Bone marrow (tissue), 2 donors: ENCODE data around the gene LGR5.

Experiments
- DNase-seq, 2 donors: peaks; one replicate each; lab custom pipeline; 2025; lab: John Stamatoyannopoulos, UW

Gene LGR5, protein sequence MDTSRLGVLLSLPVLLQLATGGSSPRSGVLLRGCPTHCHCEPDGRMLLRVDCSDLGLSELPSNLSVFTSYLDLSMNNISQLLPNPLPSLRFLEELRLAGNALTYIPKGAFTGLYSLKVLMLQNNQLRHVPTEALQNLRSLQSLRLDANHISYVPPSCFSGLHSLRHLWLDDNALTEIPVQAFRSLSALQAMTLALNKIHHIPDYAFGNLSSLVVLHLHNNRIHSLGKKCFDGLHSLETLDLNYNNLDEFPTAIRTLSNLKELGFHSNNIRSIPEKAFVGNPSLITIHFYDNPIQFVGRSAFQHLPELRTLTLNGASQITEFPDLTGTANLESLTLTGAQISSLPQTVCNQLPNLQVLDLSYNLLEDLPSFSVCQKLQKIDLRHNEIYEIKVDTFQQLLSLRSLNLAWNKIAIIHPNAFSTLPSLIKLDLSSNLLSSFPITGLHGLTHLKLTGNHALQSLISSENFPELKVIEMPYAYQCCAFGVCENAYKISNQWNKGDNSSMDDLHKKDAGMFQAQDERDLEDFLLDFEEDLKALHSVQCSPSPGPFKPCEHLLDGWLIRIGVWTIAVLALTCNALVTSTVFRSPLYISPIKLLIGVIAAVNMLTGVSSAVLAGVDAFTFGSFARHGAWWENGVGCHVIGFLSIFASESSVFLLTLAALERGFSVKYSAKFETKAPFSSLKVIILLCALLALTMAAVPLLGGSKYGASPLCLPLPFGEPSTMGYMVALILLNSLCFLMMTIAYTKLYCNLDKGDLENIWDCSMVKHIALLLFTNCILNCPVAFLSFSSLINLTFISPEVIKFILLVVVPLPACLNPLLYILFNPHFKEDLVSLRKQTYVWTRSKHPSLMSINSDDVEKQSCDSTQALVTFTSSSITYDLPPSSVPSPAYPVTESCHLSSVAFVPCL

DNA sequence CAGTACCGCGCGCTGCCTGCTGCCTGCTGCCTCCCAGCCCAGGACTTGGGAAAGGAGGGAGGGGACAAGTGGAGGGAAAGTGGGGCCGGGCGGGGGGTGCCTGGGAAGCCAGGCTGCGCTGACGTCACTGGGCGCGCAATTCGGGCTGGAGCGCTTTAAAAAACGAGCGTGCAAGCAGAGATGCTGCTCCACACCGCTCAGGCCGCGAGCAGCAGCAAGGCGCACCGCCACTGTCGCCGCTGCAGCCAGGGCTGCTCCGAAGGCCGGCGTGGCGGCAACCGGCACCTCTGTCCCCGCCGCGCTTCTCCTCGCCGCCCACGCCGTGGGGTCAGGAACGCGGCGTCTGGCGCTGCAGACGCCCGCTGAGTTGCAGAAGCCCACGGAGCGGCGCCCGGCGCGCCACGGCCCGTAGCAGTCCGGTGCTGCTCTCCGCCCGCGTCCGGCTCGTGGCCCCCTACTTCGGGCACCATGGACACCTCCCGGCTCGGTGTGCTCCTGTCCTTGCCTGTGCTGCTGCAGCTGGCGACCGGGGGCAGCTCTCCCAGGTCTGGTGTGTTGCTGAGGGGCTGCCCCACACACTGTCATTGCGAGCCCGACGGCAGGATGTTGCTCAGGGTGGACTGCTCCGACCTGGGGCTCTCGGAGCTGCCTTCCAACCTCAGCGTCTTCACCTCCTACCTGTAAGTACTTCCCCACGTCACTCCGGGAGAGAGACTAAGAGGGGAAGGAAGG, at the start of gene LGR5:
Gene LGR5 (plus strand): TSS at position 186 of the 732 bp plus-strand sequence. CDS start 283 bp downstream, at position 469.
- no peak for DNase-seq

DNA sequence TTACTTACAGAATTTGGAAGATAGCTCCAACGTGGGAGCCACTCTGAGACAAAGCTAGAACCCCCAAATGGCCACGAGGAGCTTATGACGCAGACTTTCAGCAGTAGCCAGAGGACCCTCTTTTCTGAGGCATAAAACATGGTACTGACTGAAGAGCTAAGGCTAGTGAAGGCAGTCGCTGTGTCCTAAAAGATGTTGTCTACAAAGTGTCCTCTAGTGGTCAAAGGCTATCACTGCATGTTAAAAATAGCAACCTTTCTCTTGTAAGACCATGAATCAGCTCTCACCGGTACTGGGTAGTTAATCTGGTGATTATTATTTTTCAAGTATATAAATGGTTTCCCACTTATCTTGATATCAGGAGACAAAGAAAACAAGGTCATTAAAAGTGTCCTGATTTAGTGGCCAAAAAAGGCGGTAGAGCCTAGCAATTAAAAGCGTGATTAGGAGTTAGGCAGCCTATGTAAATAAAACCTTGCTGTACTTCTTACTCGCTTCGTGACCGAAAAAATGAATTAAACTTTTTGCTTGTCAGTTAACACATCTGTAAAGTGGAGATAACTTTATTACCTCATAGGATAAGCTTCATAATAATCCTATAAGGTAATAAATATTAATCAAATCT, 47.0 kb upstream of the LGR5 start:
- peak in 1 of 2 donors; percentile 49 for DNase-seq

DNA sequence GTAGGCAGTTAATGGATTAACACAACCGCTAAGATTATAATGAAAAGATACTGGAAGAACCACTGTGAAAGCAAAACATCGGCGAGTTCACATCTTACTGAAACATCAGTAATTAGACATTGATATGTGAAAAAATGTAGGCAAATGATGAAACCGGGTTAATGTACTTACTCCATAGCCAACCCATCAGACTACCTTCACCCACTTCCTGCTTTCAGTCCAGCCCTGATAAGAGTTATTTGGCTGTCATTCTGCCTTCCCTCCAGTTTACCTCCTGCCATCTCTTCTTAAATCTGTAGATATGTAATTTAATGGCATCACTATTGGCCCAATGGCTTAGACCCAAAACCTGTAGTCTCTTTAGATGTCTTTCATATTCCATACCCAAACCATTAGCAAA, 46.0 kb upstream of the LGR5 start:
- no peak for DNase-seq

DNA sequence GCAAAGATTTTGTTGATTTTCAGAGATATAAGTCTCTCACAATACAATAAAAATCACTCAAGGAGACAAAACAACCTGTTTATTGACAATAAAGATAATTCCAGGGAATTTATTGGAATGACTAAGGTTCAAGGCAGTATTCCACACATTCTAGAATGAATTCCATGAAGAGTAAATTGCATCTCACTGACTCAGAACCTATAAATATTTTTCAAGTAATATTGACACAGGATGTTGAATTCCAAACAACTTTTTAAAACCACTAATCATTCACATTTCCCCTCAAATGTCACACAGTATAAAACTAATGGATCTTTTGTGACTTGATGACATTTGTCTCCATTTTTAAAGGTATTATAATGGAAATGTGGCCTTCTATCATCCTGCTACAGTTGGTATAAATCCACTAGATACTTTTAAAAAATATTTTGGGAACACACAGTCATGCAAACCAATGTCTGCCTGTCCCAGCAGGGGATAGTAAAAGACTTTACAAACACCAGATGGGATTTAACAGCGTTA, 42.1 kb upstream of the LGR5 start:
- no peak for DNase-seq

DNA sequence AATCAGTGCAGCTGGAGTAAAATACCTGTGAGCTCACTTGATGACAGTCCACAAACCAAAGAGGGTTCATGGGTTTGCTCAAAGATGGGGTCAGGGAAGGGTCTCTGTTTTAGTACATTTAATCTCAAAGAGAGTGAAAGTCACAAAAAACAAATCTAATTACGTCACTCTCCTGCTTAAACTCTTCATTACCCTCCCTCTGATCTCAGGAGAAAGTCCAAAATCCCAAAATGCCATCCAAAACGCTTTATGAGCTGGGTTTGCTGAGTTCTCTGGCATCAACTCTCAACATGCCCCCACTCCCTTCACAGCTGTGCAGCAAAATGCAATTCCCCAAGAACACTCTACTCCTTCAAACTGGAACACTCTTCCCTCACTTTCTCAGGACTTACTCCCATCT, 40.4 kb upstream of the LGR5 start:
- no peak for DNase-seq

DNA sequence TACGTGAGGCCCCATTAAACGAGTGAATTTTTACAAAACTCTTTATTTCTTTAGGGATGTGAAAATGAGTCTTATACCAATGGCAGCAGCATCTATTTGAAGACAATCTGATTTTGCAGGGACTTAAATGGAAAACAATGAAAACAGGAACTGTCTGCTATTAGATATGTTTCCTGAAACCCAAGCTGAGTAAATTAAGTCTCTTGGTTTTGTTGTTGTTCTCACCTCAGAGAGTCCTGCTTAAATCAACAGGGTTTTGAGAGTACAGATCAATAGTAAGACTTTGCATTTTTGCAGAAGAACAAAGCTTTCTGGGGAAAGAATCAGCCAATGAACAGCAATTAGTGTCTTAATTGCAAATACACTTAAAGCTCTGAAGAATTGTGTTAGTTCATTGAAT, 39.1 kb upstream of the LGR5 start:
- no peak for DNase-seq

DNA sequence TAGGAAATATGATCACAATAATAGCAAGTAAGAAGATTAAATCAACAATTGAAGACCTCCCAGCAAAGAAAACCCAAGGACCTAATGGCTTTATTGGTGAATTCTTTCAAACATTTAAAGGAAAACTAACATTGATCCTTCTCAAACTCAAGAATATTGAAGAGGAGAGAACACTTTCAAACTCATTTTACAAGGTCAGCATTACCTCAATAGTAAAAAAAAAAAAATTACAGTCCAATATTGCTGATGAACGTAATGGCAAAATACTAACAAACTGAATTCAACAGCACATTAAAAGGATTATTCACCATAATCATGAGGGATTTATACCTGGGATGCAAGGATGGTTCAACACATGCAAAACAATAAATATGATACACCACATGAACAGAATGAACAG, 33.7 kb upstream of the LGR5 start:
- DNase-seq, result no peak

DNA sequence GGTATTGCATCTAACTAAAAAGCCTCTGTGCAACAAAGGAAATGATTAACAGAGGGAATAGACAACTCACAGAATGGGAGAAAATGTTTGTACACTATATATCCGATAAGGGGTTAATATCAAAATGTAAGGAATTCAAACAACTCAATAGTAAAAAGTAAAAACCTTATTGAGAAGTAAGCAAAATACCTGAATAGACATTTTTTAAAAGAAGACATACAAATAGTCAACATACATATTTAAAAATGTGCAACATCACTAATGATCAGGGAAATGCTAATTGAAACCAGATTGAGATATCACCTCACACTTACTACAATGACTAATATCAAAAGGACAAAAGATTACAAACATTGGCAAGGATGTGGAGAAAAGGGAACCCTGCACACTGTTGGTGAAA, 31.9 kb upstream of the LGR5 start:
- DNase-seq, result no peak

DNA sequence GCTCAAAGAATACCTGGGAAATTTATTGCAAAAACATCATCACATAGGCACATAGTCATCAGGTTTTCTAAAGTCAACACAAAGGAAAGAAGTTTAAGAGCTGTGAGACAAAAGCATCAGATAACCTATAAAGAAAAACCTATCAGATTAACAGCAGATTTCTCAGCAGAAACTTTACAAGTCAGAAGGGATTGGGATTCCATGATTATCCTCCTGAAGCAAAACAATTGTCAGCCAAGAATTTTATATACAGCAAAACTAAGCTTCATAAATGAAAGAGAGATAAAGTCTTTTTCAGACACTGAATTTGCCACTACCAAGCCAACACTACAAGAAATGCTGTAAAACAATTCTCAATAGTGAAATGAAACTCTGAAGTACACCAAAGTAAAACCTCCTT, 28.8 kb upstream of the LGR5 start:
- DNase-seq, result no peak

DNA sequence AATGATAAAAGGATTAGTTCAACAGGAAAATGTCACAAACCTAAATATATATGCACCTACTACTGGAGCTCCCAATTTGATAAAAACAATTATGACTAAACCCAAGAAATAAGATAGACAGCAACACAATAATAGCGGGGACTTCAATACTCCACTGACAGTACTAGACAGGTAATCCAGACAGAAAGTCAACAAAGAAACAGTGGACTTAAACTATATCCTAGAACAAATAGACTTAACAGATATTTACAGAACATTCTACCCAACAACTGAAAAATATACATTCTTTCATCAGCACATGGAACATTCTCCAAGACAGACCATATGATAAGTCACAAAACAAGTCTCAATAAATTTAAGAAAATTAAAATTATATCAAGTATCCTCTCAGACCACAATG, 28.0 kb upstream of the LGR5 start:
- no peak for DNase-seq

DNA sequence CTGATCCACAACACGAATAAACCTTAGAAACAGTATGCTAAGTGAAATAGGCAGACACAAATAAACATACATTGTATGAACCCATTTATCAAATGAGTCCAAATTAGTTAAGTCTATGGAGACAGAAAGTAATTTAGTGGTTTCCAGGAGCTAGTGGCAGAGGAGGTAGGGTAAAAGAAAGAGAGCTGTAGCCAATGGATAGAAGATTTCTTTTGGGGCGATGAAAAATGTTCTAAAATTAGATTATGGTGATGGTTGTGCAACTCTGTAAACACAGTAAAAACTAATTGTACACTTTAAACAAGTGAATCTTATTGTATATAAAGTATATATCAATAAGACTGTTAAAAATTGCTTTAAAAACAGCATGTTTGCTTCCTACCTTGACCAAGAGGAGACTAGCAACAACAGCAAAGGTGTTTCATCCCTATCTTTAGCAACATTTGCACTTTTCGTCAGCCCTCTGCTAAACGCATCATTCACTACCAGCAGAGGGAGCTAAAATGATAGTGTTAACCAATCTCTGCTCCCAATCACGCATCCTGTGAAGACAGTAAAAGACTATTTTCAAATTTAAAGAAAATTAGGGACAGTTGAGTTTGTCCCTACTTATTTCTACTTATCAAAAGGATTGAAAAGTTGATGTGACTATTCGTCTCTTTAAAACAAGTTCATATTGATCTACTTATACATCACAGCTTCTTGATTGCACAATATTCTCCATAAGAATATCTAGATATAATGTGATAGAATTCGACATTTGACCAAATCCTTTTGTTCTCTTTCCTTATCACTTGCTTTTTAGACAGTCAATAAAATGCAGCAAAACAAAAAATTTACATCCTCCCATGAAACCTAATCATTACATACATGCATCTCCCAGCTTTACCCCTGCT, 24.0 kb upstream of the LGR5 start:
- peak in 1 of 2 donors; percentile 17 for DNase-seq

DNA sequence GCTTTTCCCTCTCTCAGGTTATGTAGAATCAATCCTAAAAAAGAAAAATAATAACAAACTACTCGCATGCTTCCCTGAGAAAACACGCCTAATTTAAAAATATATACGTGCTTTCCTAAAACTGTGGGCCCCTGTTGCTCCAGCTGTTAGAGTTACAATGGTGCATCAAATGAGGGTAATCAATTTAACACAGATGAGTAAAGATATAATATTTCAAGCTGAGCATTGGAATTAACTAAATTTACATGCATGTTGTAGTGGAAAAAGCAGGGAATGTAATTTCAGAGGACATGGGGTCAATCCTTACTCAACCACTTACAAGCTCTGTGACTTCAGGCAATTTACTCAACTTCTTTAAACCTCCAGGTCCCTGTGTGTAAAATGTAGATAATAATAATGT, 22.4 kb upstream of the LGR5 start:
- DNase-seq, result no peak

DNA sequence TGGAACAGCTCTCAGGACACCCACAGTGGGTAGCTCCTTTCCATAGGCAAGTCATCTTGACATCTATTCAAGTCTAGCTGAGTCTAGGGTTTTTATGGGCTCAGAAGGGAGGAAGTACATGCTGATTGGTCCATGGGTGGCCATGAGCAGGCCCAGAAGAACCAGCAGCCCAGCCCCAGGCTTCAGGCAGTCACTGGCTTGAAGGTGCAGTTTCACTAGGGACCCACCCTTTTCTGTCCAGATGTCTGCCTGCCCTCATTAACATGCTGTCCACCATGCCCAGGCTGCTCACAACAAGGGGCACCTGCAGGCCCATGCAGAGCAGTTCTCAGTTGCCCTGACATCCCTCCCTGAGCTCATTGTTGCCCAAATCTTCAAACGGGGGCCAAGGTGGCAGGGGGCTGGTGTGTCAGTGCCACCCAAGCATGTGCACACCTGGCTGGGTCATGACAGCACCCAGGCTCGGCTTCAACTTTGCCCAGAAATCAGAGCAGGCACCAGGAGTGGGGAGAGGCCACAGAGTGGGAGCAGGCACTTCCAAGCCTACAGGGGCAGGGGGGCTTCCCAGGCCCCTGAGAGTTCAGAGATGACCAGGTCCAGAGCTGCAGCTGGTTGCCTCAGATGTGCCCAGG, 18.7 kb upstream of the LGR5 start:
- no peak for DNase-seq

DNA sequence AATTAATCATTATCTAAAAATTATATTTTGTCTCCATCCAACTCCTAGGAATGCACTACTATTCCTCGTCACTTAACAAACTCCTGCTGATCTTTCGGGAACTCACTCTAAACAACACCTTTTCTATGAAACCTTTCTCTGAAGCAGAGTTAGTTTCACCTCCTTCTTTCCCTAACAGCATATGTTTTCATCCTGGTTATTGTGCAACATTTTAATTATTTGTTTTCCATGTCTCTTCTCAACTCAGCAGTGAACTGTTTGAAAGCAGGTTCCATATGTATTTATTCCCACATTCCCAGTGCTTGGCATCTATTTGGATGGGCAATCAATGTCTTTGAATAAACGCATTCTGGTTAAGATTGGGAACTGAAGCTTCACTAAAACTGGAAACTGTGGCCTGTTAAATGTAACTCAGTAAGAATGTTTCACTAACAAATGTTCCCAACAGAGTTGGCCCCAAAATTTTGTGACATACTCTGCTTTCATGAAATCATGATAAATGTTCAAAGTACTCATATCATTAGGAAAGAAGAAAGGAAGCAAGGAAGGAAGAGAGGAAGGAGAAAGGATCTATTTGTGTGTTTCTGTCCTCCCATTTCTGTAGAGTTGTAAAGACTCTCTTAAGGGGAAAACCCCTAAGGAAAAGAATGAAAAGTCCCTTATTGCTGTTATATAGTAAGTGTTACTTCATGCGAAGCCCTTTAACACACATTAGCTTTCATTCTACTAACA, 13.9 kb upstream of the LGR5 start:
- DNase-seq, result no peak

DNA sequence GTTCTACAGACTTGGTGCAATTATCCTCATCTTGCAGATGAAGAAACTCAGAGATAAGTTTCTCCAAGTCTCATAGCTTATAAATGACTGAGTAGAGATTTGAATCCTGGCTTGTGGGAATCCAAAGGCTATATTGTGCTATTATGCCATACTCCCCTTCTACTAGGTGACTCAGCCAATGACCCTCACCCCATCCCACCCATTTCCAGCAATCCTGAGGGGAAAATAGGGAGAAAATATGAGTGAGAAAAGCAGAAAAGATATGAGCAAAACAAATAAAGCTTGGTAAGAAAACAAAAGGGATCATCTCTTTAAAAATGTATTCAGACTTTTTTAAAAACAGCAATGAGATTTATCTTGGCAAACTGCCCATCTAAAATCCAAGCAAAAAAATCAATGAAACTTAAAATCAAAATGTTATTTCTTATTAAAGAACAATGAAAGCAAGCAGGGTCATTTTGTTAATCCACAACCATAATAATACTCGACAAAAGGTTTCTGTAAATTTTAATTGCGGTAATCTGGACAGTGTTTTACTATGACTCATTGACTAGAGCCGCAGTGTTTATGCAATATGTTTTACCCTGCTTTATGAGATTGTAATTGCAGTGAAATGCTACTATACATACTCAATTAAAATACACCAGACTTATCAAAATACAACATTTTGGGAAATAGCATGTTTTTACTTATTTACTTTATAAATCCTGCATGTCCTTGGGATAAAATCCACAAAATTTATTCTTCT, 13.1 kb upstream of the LGR5 start:
- no peak for DNase-seq

DNA sequence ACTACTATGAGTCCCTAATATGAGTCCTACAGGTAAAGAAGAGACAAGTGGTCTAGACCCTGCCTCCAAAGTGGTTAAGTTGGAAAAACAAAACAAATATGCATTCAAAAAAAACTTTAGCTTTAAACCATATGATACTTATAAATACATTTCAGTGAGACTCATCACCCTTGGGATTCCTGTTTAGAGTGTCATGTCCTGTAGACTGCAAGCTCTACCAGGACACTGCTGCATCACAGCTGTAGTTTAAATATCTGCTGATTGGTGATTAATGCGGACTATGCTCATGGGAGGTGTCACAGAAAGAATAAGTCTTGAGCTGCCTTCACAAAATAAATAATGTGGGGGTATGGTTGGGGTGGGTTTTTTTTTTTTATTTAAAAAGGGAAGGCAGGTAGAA, 8.8 kb upstream of the LGR5 start:
- DNase-seq, result no peak

DNA sequence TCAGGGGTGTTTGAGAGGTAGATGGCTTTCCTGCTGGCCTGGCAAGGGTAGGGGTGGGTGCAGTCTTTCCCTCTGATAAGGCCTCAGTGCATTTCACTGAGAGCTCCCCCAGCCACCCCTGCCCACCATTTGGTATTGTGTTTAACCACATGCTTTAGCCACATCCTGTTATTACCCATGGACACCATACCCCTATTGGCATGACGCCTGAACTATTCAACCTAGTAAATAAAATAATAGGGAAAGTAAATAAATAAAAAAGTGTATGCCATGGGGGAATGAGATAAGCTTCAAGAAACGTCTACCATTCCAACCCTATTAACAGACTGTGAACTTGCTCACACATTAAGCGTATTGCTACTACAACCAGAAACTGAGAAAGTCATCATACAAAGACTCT, 7.6 kb upstream of the LGR5 start:
- DNase-seq, result no peak

DNA sequence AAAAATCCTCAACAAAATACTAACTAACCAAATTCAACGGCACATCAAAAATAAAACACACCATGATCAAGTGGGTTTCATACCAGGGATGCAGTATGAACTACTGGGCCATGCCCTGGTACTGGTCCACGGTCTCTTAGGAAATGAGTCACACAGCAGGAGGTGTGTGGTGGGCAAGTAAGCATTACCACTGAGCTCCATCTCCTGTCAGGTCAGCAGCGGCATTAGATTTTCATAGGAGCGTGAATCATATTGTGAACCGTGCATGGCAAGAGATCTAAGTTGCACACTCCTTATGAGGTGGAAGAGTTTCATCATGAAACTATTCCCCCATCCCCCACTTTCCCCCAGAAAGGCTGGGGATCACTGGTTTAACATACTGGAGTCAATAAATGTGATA, 6.7 kb upstream of the LGR5 start:
- no peak for DNase-seq

DNA sequence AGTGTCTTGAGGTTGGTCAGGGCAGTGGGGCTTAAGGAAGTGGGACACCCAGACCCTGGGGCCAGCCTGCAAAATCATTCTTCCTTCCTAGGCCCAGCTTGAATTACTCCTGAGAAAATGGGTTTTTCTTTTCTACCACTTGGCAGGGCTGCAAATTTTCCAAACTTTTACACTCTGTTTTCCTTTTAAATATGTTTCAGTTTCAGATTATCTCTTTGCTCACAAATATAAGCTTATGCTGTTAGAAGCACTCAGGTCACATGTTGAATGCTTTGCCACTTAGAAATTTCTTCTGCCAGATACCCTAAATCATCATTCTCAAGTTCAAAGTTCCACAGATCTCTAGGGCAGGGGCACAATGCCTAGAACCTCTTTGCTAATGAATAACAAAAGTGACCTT, 2.9 kb upstream of the LGR5 start:
- DNase-seq, result no peak
